ENCODE measurements around the gene RAB11FIP2.

RAB11FIP2 gene

DNA sequence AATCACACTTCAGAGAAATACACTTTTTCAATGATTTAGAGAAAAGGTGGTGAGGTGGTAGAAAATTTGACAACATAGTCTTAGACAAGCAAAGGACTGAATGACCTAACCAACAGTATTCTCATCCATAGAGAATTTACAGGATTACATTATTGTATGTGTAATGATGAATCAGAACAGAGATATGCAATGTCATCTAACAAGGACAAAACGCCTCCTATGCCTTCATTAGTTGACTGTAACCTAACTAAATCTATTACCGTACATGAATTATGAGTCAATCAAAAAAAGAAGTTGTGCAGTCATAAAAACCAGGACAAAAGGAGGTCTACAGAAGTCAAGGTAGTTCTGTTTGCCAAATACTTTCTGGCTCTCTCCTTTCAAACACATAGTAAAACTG lies 66.5 kb downstream of the RAB11FIP2 start:
- no peak for DNase-seq

DNA sequence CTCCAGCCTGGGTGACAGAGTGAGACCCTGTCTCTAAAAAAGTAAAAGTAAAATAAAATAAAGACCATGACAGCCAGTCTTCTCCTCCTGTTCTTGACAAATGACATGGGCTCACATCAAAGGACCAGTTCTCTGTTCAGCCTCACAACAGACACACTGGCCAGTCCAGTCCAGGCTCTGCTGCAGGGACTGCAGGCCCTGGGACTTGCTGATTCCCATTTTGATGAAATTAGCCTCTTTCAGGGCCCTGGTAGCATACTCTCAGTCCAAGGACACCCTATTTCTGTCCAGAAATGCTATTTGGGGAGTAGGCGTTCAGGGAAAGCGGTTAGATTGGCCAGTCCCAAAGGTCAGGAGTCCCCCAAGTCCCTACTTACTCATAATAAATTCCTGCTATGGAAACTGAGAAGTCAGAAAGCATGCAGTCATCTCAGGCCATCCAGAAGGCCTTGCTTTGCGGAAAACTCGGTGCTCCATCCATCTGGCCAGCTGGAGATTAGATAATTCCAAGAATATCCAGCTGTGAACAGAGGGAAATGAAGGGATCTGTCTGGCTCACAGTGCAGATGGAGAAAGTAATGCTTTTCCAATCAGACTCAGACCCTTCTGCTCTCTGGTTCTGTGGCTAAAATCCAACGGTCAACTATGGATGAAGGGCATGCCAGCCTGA lies 74.4 kb downstream of the RAB11FIP2 start:
- no peak for DNase-seq

- DNase-seq, result no peak
These were observed 75.8 kb downstream of the RAB11FIP2 start for GRCh38 chr10:117970962-117971361.

DNA sequence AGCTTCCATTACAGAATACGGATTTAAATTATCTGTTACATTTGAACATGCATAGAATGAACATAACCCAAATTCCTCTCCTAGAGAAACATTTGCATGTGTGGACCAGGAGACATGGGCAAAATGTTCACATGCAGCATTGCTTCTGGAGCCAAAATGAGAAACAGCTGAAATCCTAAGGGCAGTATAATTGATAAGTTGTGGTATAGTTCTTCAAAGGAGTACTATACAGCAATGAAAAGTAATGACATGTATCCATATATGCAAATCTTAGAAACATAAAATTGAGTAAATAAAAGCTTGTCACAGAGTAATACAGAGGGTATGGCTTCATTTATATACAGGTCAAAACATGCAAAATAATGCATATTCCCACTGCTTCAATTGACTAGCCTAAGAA lies 77.1 kb downstream of the RAB11FIP2 start:
- no peak for DNase-seq

DNA sequence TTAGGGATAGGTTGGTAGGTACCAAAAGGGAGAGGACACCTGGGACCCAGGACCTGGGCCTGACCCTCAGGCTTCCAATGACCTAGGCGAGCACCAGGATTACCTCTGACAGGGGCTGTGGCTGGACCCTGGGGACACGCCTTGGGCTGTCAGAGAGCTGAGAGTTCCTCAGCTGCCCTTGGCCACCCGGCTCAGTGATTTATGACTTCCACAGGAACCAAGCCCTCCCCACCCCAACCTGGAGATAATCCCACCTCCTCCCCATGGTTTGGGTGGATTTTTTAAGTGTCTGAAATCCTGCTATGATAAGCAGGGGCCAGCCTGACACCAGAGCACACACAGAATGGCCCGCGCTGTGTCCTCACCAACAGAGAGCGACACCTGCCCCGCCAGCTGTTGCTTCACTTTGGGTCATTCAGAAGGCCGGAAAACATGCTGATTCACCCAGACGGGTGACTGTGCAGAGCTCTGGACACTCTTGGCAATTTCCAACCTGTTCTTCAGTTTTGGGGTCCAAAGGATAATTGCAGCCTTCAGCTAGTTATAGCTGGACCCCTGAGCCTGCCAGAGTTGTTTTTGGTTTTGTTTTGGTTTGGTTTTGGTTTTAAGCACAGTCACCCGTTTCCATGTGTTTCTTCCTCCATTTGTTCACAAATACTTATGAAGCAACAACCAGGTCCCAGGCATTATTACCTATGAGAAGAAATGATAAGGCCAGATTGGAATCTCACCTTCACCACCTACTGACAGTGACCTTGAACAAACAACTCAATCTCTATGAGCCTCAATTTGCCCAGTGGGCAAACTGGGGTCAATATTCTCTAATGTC lies 78.2 kb downstream of the RAB11FIP2 start:
- DNase-seq, result no peak

GRCh38 chr10:117967149-117967650 lies 79.5 kb downstream of the RAB11FIP2 start:
- DNase-seq, result no peak

GRCh38 chr10:117965984-117966383 lies 80.8 kb downstream of the RAB11FIP2 start:
- DNase-seq, result no peak

DNA sequence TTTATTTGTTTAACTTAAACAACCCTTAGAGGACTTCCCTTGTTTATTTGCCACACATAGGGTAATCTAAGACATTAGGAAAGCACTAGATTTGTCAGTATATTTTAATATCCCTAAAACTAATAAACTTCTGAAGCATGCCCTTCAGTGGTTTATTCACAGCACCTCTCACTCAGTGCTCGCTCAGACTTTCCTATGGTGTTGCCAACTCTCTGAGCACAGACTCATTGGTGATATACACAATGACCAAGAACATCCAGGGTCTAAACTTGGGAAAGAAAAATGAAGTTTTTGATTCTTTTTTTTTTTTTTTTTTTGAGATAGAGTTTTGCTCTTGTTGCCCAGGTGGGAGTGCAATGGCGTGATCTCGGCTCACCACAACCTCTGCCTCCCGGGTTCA lies 82.2 kb downstream of the RAB11FIP2 start:
- DNase-seq, result no peak

DNA sequence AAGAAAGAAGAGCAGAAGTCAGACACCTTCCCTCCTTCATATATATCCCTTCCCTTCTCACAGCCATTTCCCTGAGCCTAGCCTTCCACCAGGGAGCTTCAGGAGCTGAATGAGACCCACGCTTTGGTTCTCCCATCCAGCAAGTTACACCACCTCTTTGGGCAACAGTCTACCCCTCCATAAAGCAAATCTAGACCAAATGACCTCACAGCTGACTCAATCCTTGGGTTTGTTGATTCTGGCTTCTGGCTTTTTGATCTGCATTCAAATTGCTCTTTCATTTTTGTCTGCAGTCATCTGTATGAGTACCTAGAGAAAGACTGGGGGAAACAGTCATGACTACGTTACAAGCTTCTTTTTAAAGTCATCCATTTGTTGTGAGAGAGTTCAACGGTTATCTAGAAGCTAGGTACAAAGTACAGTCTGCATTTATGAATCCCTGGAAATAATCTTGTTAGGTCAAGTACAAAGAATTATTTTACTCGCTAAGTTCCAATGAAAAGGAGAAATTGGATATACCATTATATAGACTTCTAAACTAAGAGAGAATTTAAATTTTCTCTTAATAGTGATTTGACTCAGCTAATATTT lies 86.3 kb downstream of the RAB11FIP2 start:
- DNase-seq, result no peak

- DNase-seq, result no peak
These were observed 89.8 kb downstream of the RAB11FIP2 start for GRCh38 chr10:117956972-117957371.

- no peak for DNase-seq
These were observed 91.6 kb downstream of the RAB11FIP2 start for GRCh38 chr10:117955176-117955575.

Data from activated CD4-positive, CD25-positive, alpha-beta regulatory T cell treated with anti-CD3 and anti-CD28 coated beads, Interleukin-2, amount 50 U/mL, for 72 hours (primary cell).